AG04450 (cell line): Measurements from ENCODE around the gene PAPPA2. TPM values are rescaled to one million over a fixed set of nuclear protein-coding genes. Genes with fewer than 3 reads are reported as not detected.

ENCODE experiments used
- CTCF ChIA-PET: fragments of 300-600, 350-600 bp; formaldehyde crosslinking; extraction: SDS; loops from one replicate; lab custom pipeline; 2022; ENCODE audit warnings: antibody characterized with exemption, inconsistent platforms; lab: Charles Lee
- POLR2A ChIA-PET: fragments of 350-600 bp; formaldehyde crosslinking; extraction: SDS; loops from one replicate; lab custom pipeline; 2021; ENCODE audit warnings: antibody characterized with exemption, inconsistent platforms; lab: Yijun Ruan, JAX
- DNase-seq: peaks from one replicate; pipeline ENCODE4 v3.0.0-alpha.2; 2011; ENCODE audit warnings: low read depth, low spot score
- H3K27ac ChIP-seq: one replicate; pipeline ENCODE4 v1.5.1; 2012; ENCODE audit warnings: low read depth, low read length, control low read depth
- H3K27me3 ChIP-seq: one replicate; pipeline ENCODE4 v1.6.0; 2012; ENCODE audit warnings: low read length; ENCODE audit not compliant: control insufficient read depth, insufficient read depth
- H3K4me3 ChIP-seq: 2 replicates; pipeline ENCODE4 v1.5.1; 2011; ENCODE audit warnings: mild to moderate bottlenecking, low read depth, low read length, control low read depth
- H3K9me3 ChIP-seq: 2 replicates; pipeline ENCODE4 v1.5.1; 2012; ENCODE audit warnings: low read length; ENCODE audit not compliant: control insufficient read depth, insufficient read depth
- polyA plus RNA-seq: library from polyadenylated mRNA; depleted of rRNA; stranded (reverse); fragments of >200 nt; gene quantifications from 2 replicates; pipeline ENCODE4 v1.2.3, GENCODE V29; 2011
- TF ChIP-seq, protein P1 (sequence below): IDR thresholded peaks from 2 replicates; pipeline ENCODE4 v1.5.1; 2011; ENCODE audit warnings: low read depth, low read length, control low read depth, inconsistent platforms

PAPPA2 gene
- polyA plus RNA-seq, 1 experiment: 0.29 TPM

DNA sequence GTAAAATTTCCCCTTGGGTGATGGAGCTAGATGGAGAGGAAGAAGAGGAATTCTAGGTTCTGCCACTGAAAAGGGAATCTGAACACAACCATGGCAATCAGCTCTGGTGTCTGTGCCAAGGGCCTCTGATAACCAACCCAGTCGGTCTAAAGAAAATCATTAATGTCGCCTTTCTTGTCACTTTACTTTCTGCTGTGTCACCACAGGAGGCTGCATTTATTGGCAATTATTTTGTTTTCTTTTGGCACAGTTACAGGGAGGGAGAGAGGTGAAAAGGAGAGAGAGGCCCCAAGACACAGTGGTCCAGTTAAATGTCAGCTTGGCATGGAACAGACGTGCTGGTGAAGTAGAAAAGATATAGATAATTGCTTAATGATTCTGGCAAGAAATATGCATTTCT is 414.6 kb downstream of the PAPPA2 start:
- H3K4me3 ChIP-seq: no peak overlapping the region
- TF ChIP-seq, protein P1, sequence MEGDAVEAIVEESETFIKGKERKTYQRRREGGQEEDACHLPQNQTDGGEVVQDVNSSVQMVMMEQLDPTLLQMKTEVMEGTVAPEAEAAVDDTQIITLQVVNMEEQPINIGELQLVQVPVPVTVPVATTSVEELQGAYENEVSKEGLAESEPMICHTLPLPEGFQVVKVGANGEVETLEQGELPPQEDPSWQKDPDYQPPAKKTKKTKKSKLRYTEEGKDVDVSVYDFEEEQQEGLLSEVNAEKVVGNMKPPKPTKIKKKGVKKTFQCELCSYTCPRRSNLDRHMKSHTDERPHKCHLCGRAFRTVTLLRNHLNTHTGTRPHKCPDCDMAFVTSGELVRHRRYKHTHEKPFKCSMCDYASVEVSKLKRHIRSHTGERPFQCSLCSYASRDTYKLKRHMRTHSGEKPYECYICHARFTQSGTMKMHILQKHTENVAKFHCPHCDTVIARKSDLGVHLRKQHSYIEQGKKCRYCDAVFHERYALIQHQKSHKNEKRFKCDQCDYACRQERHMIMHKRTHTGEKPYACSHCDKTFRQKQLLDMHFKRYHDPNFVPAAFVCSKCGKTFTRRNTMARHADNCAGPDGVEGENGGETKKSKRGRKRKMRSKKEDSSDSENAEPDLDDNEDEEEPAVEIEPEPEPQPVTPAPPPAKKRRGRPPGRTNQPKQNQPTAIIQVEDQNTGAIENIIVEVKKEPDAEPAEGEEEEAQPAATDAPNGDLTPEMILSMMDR: no peak
- CTCF ChIA-PET: interaction anchor here (0.6 kb wide), 1 partner anchor 1730 kb away, joined by 3 read pairs; no protein-coding TSS in a partner anchor
- no peak for DNase-seq
- H3K27me3 ChIP-seq: no peaks in the 10 kb centered on the region
- POLR2A ChIA-PET: no interaction called here
- H3K27ac ChIP-seq: no peak overlapping the region
- H3K9me3 ChIP-seq: no peaks in the 10 kb centered on the region

GRCh38 chr1:176878750-176879536 is 416.0 kb downstream of the PAPPA2 start:
- CTCF ChIA-PET: no interaction called here
- TF ChIP-seq, protein P1: no peak
- Histone ChIP-seq H3K27ac (no peak overlapping the region), H3K4me3 (no peak overlapping the region), H3K27me3 (no peaks in the 10 kb centered on the region), H3K9me3 (no peaks in the 10 kb centered on the region)
- POLR2A ChIA-PET: no interaction called here
- DNase-seq: no peak

DNA sequence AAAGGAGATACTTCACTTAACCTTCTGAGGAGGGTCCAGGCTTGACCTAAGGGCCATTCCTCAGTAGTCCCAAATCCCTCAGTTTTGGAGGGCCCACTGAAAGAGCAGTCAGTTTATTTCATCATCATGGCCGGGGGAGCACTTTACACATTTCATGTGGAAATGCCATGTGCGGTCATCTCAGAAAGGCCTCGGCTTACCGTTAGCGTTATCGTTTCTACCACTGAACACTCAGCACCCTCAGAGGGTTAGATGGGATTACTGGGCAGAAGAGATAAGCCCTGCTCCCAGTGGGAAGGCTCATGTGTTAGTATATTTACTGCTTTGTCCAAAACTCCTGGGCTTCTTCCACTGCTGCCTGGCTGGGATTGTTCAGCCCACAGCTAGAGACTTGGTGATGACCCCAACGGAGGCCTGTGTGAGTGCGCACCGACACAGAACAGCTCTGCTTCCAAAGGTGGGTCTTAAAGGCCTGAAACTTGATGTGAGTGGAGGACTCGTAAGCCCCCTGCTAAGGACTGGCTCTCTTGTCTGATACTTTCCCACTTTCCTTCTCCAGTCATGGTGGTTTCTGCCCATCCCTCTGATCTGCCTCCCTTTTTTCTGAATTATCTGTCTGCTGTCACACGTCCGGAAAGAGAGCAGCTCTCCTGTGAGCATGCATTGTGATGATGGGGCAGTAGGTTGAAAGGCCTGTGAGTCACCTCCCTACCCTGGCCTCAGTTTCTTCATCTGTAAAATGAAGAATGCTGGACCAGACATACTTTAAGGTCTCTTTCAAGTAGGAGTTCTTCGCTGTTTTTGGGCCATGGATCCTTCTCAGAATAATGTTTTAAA is 417.0 kb downstream of the PAPPA2 start:
- Histone ChIP-seq H3K27me3 (no peaks in the 10 kb centered on the region), H3K27ac (no peak overlapping the region), H3K9me3 (no peaks in the 10 kb centered on the region), H3K4me3 (no peak overlapping the region)
- TF ChIP-seq, protein P1: no peak
- ChIA-PET POLR2A (no interaction called here), CTCF (interaction anchor here (0.6 to 2.1 kb wide), 10 partner anchors 9 to 1734 kb away, joined by 3 to 21 read pairs (median 4); no protein-coding TSS in a partner anchor)
- DNase-seq: no peak

GRCh38 chr1:176880955-176881595 is 418.1 kb downstream of the PAPPA2 start:
- peak; percentile 45 for DNase-seq
- TF ChIP-seq, protein P1: peak; percentile 83
- Histone ChIP-seq H3K27me3 (no peaks in the 10 kb centered on the region), H3K27ac (no peak overlapping the region), H3K4me3 (no peak overlapping the region), H3K9me3 (no peaks in the 10 kb centered on the region)
- ChIA-PET POLR2A (no interaction called here), CTCF (interaction anchor here (0.6 to 2.1 kb wide), 10 partner anchors 9 to 1735 kb away, joined by 3 to 21 read pairs (median 4); no protein-coding TSS in a partner anchor)
